Lower leg skin (tissue), 3 donors: ENCODE measurements around the gene DGCR2.

Experiments used
- POLR2A ChIP-seq, 2 donors: fragments of 450-650 bp; IDR thresholded peaks; one replicate each; pipeline ENCODE4 v1.6.1; 2016 to 2017; ENCODE audit warnings: antibody characterized with exemption in 2 of 2, mild to moderate bottlenecking in 1 of 2, moderate library complexity in 1 of 2
- TF ChIP-seq, protein P1 (sequence below), 3 donors: fragments of 450-650 bp; IDR thresholded peaks; one replicate each; pipeline ENCODE4 v1.5.1; 2016; ENCODE audit warnings: antibody characterized with exemption in 3 of 3, mild to moderate bottlenecking in 3 of 3, moderate library complexity in 2 of 3

DNA sequence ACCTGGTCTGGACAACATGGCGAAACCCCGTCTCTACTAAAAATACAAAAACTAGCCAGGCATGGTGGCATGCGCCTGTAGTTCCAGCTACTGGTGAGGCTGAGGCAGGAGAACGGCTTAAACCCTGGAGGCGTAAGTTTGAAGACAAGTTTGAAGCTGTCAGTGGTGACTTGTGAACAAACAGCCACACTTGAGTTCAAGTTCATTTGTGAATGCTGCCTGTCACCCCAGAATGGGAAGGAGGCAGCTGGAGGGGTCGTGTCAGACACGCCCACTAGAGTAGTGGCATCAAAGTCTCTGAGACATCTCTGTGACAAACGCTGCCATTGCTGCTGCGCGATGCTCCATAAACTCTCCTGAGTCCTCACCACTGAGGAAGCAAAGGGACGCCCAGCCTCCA, 74.2 kb downstream of the DGCR2 start:
- no peak for TF ChIP-seq POLR2A (IDR thresholded peaks at IDR 0.05)
- TF ChIP-seq, protein P1, sequence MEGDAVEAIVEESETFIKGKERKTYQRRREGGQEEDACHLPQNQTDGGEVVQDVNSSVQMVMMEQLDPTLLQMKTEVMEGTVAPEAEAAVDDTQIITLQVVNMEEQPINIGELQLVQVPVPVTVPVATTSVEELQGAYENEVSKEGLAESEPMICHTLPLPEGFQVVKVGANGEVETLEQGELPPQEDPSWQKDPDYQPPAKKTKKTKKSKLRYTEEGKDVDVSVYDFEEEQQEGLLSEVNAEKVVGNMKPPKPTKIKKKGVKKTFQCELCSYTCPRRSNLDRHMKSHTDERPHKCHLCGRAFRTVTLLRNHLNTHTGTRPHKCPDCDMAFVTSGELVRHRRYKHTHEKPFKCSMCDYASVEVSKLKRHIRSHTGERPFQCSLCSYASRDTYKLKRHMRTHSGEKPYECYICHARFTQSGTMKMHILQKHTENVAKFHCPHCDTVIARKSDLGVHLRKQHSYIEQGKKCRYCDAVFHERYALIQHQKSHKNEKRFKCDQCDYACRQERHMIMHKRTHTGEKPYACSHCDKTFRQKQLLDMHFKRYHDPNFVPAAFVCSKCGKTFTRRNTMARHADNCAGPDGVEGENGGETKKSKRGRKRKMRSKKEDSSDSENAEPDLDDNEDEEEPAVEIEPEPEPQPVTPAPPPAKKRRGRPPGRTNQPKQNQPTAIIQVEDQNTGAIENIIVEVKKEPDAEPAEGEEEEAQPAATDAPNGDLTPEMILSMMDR (IDR thresholded peaks at IDR 0.05): no peak
